Activated T-helper 1 cell treated with anti-CD3 and anti-CD28 coated beads, Interleukin-12 subunit alpha, Interleukin-12 subunit beta, Interleukin-2, Interleukin-4 antibody, amounts not matched to agents 30 ng/mL and 10 ng/mL and 1 ng/mL, durations not matched to agents 14 hours and 24 hours and 36 hours (primary cell): Measurements from ENCODE around the gene COL6A2. TPM values are rescaled to one million over a fixed set of nuclear protein-coding genes. Genes with fewer than 3 reads are reported as not detected.

Source experiments
- DNase-seq: peaks from one replicate; pipeline ENCODE4 v3.0.0; 2021; ENCODE audit warnings: low spot score
- H3K27ac Mint-ChIP-seq: one replicate; pipeline ENCODE4 v1.8.0; 2021; ENCODE audit warnings: mild to moderate bottlenecking, mixed read lengths
- H3K27me3 Mint-ChIP-seq: one replicate; pipeline ENCODE4 v1.8.0; 2022; ENCODE audit warnings: mild to moderate bottlenecking, moderate library complexity, mixed read lengths; ENCODE audit not compliant: insufficient read depth
- H3K36me3 Mint-ChIP-seq: one replicate; pipeline ENCODE4 v1.8.0; 2021; ENCODE audit warnings: low read depth, mixed read lengths
- H3K4me1 Mint-ChIP-seq: one replicate; pipeline ENCODE4 v1.8.0; 2021; ENCODE audit warnings: low read depth, mixed read lengths
- H3K4me3 Mint-ChIP-seq: one replicate; pipeline ENCODE4 v1.8.0; 2021; ENCODE audit warnings: mild to moderate bottlenecking, moderate library complexity, mixed read lengths
- H3K9me3 Mint-ChIP-seq: one replicate; pipeline ENCODE4 v1.8.0; 2021; ENCODE audit warnings: mixed read lengths
- intact Hi-C: fragments of 100-400 bp; cut with micrococcal nuclease; formaldehyde crosslinking; loops from one replicate; pipeline ENCODE4 v1.15.1; 2024
- total RNA-seq: library from RNA; stranded (reverse); gene quantifications from 2 replicates; pipeline ENCODE4 v1.2.3, GENCODE V29; 2022

COL6A2 gene
- total RNA-seq, 1 donor from 2014 or later: 1.4 TPM

- Mint-ChIP-seq H3K27me3 (no peaks in the 10 kb centered on the region), H3K36me3 (no peaks in the 10 kb centered on the region), H3K4me3 (no peak overlapping the region), H3K27ac (no peak overlapping the region), H3K9me3 (no peaks in the 10 kb centered on the region), H3K4me1 (no peaks in the 10 kb centered on the region)
- intact Hi-C loops: no loop called here
- no peak for DNase-seq
These were observed 58.4 kb downstream of the COL6A2 start for GRCh38 chr21:46156378-46156645.

DNA sequence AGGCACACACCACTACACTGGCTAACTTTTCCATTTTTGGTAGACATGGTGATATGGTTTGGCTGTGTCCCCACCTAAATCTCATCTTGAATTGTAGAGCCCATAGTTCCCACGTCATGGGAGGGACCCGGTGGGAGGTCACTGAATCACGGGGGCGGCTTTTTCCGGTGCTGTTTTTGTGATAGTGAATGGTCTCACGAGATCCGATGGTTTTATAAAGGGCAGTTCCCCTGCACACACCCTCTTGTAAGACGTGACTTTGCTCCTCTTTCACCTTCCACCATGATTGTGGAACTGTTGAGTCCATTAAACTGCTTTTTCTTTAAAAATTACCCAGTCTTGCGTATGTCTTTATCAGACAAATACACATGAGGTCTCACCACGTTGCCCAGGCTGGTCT is 58.8 kb downstream of the COL6A2 start:
- H3K36me3 Mint-ChIP-seq: no peaks in the 10 kb centered on the region
- no peak overlapping the region for H3K4me3 Mint-ChIP-seq
- intact Hi-C loops: no loop called here
- H3K27ac Mint-ChIP-seq: no peak overlapping the region
- no peaks in the 10 kb centered on the region for H3K27me3 Mint-ChIP-seq
- H3K9me3 Mint-ChIP-seq: no peaks in the 10 kb centered on the region
- DNase-seq: no peak
- H3K4me1 Mint-ChIP-seq: no peaks in the 10 kb centered on the region

DNA sequence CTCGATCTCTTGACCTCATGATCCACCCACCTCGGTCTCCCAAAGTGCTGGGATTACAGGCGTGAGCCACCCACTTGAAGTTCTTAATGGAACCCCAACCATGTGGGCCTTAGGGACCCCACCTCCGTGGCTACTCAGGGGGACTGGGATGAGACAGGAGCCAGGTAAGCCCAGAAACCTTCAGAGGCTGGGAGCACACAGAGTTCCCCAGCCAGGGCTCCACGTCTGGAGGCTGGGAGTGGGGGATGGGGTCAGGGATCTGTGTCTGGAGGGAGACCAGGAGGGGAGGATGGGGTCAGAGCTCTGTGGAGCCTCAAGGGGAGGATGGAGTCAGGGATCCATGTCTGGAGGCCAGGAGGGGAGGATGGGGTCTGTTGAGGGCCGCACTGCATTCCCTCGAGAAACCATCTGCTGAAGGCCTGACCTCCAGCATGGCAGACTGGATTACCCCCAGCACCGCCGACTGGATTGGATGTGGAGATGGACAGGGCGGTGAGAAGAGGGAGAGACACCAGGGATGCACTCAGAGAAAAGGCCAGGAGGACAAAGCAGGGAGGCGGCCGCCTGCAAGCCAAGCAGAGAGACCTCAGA is 59.6 kb downstream of the COL6A2 start:
- Mint-ChIP-seq H3K9me3 (no peaks in the 10 kb centered on the region), H3K4me3 (no peak overlapping the region), H3K27me3 (no peaks in the 10 kb centered on the region), H3K27ac (no peak overlapping the region), H3K4me1 (no peaks in the 10 kb centered on the region), H3K36me3 (no peaks in the 10 kb centered on the region)
- DNase-seq: no peak
- intact Hi-C loops: no loop called here

DNA sequence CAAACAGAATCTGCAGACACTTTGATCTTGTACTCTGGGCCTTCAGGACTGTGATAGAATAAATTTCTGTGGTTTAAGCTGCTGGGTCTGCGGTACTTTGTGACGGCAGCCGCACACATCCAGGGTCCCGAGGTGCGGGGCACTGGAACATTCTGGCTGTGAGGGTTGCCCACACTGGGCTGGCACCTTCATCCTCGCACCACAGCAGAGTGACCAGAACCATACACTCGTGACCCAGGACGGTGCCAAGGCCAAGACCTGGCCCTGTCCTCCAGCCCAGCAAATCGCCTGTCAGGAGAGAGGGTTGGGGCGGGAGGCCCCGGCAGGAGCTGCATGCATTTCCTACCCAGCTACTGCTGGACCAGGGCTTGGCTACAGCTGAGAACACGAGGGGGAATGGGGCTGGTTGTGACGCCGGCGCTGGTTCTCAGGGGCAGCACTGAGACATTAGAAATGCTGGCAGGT is 60.1 kb downstream of the COL6A2 start:
- Mint-ChIP-seq H3K27ac (no peak overlapping the region), H3K27me3 (no peaks in the 10 kb centered on the region), H3K9me3 (no peaks in the 10 kb centered on the region), H3K4me3 (no peak overlapping the region), H3K4me1 (no peaks in the 10 kb centered on the region), H3K36me3 (peaks cover 3% of the 10 kb centered on the region)
- no peak for DNase-seq
- intact Hi-C loops: no loop called here

DNA sequence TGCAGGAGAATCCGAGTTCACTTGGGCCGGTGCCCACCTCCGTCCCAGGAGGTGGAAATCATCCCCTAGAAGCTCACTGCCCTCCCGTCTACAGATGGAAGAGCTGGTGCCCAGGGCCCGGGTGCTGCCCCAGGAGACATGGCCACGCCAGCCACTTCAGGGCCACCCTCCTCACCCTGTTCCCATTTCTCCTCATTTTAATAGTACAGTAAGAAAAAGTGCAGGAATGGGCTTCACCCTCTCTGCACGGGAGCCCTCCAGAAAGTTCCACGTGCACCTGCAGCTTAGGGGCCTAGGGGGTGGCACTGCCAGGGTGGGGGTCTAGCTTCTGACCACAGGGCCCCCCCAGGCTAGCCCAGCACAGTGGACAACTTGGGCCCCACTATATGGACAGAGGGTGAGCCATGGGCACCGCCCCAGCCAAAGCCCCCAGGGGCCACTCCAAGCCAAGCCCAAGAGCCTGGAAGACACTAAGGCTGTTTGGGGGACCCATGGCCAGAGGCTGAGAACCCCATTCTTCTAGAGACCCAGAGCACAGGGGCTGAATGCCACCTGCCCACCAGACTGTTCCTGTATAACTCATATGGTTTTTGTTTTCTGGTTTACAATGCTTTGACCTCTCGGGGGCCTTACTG is 60.9 kb downstream of the COL6A2 start:
- H3K36me3 Mint-ChIP-seq: peaks cover 5% of the 10 kb centered on the region
- H3K4me1 Mint-ChIP-seq: no peaks in the 10 kb centered on the region
- H3K9me3 Mint-ChIP-seq: no peaks in the 10 kb centered on the region
- no peak for DNase-seq
- H3K4me3 Mint-ChIP-seq: no peak overlapping the region
- no peak overlapping the region for H3K27ac Mint-ChIP-seq
- intact Hi-C loops: no loop called here
- H3K27me3 Mint-ChIP-seq: peaks cover 3% of the 10 kb centered on the region

GRCh38 chr21:46159390-46159789 is 61.5 kb downstream of the COL6A2 start:
- H3K9me3 Mint-ChIP-seq: no peaks in the 10 kb centered on the region
- DNase-seq: no peak
- intact Hi-C loops: no loop called here
- H3K4me1 Mint-ChIP-seq: no peaks in the 10 kb centered on the region
- no peak overlapping the region for H3K27ac Mint-ChIP-seq
- peaks cover 3% of the 10 kb centered on the region for H3K27me3 Mint-ChIP-seq
- H3K4me3 Mint-ChIP-seq: no peak overlapping the region
- peaks cover 5% of the 10 kb centered on the region for H3K36me3 Mint-ChIP-seq

GRCh38 chr21:46159841-46160656 is 62.1 kb downstream of the COL6A2 start:
- no peak overlapping the region for H3K4me3 Mint-ChIP-seq
- H3K9me3 Mint-ChIP-seq: no peaks in the 10 kb centered on the region
- no peaks in the 10 kb centered on the region for H3K4me1 Mint-ChIP-seq
- H3K27me3 Mint-ChIP-seq: peaks cover 3% of the 10 kb centered on the region
- intact Hi-C loops: loop anchor here (2.0 kb wide), 1 partner anchor 69 kb away; the partner anchor contains the start of gene LSS
- no peak for DNase-seq
- H3K36me3 Mint-ChIP-seq: peaks cover 5% of the 10 kb centered on the region
- no peak overlapping the region for H3K27ac Mint-ChIP-seq

GRCh38 chr21:46160657-46160906 is 62.7 kb downstream of the COL6A2 start:
- peaks cover 5% of the 10 kb centered on the region for H3K36me3 Mint-ChIP-seq
- no peak overlapping the region for H3K27ac Mint-ChIP-seq
- H3K4me1 Mint-ChIP-seq: no peaks in the 10 kb centered on the region
- no peak overlapping the region for H3K4me3 Mint-ChIP-seq
- no peak for DNase-seq
- intact Hi-C loops: loop anchor here (2.0 kb wide), 1 partner anchor 68 kb away; the partner anchor contains the start of gene LSS
- no peaks in the 10 kb centered on the region for H3K9me3 Mint-ChIP-seq
- peaks cover 3% of the 10 kb centered on the region for H3K27me3 Mint-ChIP-seq

- no peak for DNase-seq
- Mint-ChIP-seq H3K27me3 (peaks cover 3% of the 10 kb centered on the region), H3K4me1 (no peaks in the 10 kb centered on the region), H3K4me3 (no peak overlapping the region), H3K27ac (no peak overlapping the region), H3K36me3 (peaks cover 5% of the 10 kb centered on the region), H3K9me3 (no peaks in the 10 kb centered on the region)
- intact Hi-C loops: loop anchor here (2.0 kb wide), 1 partner anchor 68 kb away; the partner anchor contains the start of gene LSS
These were observed 63.2 kb downstream of the COL6A2 start for GRCh38 chr21:46160907-46161632.

DNA sequence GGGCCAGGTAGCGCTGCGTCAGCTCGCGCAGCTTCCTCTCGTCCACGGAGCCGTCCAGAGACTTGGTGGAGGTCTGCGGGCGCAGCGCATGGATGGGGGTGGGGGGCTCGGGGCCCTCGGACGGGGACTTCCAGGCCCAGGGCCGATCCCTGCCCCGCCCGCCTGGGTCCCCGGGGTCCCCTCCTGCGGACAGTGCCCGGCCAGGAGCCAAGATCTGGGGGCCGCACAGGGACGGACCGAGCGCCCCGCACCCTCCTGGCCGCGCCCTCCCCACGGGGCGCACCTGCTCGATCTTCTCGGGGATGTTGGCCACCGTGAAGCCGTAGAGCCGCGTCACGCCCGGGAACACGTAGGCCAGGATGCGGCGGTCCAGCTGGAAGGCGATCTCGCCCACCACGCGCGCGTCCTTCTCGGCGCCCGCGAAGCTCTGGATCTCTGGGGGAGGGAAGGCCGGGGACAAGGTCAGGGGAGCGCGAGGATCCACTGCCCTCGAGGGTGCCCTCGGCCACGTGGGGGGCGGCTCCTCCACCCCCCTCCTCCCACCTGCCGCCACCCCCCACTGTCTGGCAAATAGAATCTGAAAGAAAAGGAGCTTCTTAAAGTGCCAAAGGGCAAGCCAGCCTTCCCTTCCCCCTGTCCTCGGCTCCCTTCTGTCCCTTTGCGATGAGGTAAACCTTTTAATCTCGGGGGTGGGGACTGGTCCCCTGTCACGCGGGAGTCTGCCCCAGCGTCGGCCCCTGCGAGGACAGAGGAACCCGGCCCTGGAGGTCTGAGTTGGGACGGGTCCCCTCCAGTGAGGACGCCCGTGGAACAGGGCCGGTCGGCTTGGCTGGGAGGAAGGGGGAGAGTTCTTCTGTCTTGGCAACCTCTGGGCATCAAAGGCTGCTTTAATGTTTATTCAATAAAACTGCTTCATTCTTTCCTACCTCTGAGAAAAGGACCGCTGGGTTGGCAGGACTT is 64.0 kb downstream of the COL6A2 start:
- DNase-seq: no peak
- Mint-ChIP-seq H3K27ac (no peak overlapping the region), H3K9me3 (no peaks in the 10 kb centered on the region), H3K4me1 (no peaks in the 10 kb centered on the region), H3K4me3 (no peak overlapping the region), H3K36me3 (peaks cover 5% of the 10 kb centered on the region), H3K27me3 (peaks cover 3% of the 10 kb centered on the region)
- intact Hi-C loops: loop anchor here (2.0 kb wide), 1 partner anchor 67 kb away; the partner anchor contains the start of gene LSS

DNA sequence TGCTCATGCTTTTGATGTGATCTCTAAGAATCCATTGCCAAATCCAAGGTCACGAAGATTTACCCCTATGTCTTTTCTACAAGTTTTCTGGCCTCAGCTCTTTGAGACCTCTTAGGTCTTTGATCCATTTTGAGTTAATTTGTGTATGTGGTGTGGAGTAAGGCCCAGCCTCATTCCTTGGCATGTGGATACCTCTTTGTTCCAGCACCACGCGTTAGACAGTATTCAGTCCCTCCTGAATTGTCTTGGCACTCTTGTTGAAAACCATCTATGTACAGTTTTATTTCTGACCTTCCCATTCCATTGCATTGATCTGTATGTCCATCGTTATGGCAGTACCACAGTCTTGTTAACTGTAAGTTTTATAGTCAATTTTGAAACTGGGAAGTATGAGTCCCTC is 65.5 kb downstream of the COL6A2 start:
- no peak for DNase-seq
- Mint-ChIP-seq H3K9me3 (no peaks in the 10 kb centered on the region), H3K4me3 (no peak overlapping the region), H3K27ac (no peak overlapping the region), H3K36me3 (peaks cover 5% of the 10 kb centered on the region), H3K27me3 (peaks cover 3% of the 10 kb centered on the region), H3K4me1 (no peaks in the 10 kb centered on the region)
- intact Hi-C loops: no loop called here

DNA sequence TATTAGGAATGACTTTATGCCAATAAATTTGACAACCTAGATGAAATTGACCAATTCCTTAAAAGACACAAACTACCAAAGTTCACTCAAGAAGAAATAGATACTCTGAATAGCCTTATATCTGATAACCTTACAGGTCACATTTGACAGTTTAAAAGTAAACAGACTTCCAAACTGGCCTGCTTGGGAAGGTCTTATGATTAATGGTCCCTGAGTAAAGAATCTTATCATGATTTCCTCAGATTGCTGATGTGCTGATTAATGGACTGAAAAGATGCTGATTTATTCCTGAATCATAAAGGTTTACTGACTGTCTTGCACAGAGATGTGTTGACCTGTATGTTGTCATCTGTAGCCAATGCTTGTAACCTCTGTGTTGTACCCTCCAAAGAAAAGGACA is 67.2 kb downstream of the COL6A2 start:
- Mint-ChIP-seq H3K27ac (no peak overlapping the region), H3K9me3 (no peaks in the 10 kb centered on the region), H3K36me3 (peaks cover 5% of the 10 kb centered on the region), H3K4me3 (no peak overlapping the region), H3K27me3 (peaks cover 3% of the 10 kb centered on the region), H3K4me1 (no peaks in the 10 kb centered on the region)
- DNase-seq: no peak
- intact Hi-C loops: no loop called here
